ENCODE results near the gene CCDC91. TPM values are rescaled to one million over a fixed set of nuclear protein-coding genes. Genes with fewer than 3 reads are reported as not detected.

The CCDC91 gene
- total and polyA plus RNA-seq, 2 donors = 34.7 to 60.2 TPM

GRCh38 chr12:28582672-28583376, 392.6 kb downstream of the CCDC91 start:
- no peak overlapping the region for H3K4me3 ChIP-seq (ENCODE audit: low read length in 2 of 2)
- peaks cover 2 to 3% of the 10 kb centered on the region in 2 donors for H3K4me1 ChIP-seq (ENCODE audit: control insufficient read depth in 2 of 2, insufficient read depth in 2 of 2, low read length in 2 of 2)
- no peaks in the 10 kb centered on the region for H3K36me3 ChIP-seq (ENCODE audit: control insufficient read depth in 2 of 2, insufficient read depth in 2 of 2, low read length in 1 of 2)
- H3K27me3 ChIP-seq (ENCODE audit: control insufficient read depth in 2 of 2, insufficient read depth in 1 of 2, low read length in 1 of 2) = no peaks in the 10 kb centered on the region
- H3K9me3 ChIP-seq (ENCODE audit: control insufficient read depth in 2 of 2, insufficient read depth in 1 of 2, low read length in 1 of 2) = no peaks in the 10 kb centered on the region
- H3K27ac ChIP-seq (ENCODE audit: low read depth in 1 of 2, low read length in 1 of 2) = no peak overlapping the region
- no peak for DNase-seq (ENCODE audit: low read depth in 6 of 9, low spot score in 9 of 9)
- 98% methylated on average over 6 of the region's 6 CpGs for WGBS

- WGBS = 40% methylated on average over 5 of the region's 5 CpGs
- Histone ChIP-seq H3K27ac (ENCODE audit: low read depth in 1 of 2, low read length in 1 of 2) (no peak overlapping the region), H3K27me3 (ENCODE audit: control insufficient read depth in 2 of 2, insufficient read depth in 1 of 2, low read length in 1 of 2) (no peaks in the 10 kb centered on the region), H3K9me3 (ENCODE audit: control insufficient read depth in 2 of 2, insufficient read depth in 1 of 2, low read length in 1 of 2) (no peaks in the 10 kb centered on the region), H3K4me1 (ENCODE audit: control insufficient read depth in 2 of 2, insufficient read depth in 2 of 2, low read length in 2 of 2) (peaks cover 2 to 3% of the 10 kb centered on the region in 2 donors), H3K4me3 (ENCODE audit: low read length in 2 of 2) (no peak overlapping the region), H3K36me3 (ENCODE audit: control insufficient read depth in 2 of 2, insufficient read depth in 2 of 2, low read length in 1 of 2) (no peaks in the 10 kb centered on the region)
- peak in 1 of 9 donors; percentile 18 for DNase-seq (ENCODE audit: low read depth in 6 of 9, low spot score in 9 of 9)
Observed at GRCh38 chr12:28583701-28584261, 393.5 kb downstream of the CCDC91 start.

- Histone ChIP-seq H3K9me3 (ENCODE audit: control insufficient read depth in 2 of 2, insufficient read depth in 1 of 2, low read length in 1 of 2) (no peaks in the 10 kb centered on the region), H3K36me3 (ENCODE audit: control insufficient read depth in 2 of 2, insufficient read depth in 2 of 2, low read length in 1 of 2) (no peaks in the 10 kb centered on the region), H3K27ac (ENCODE audit: low read depth in 1 of 2, low read length in 1 of 2) (no peak overlapping the region), H3K4me1 (ENCODE audit: control insufficient read depth in 2 of 2, insufficient read depth in 2 of 2, low read length in 2 of 2) (peaks cover 2 to 3% of the 10 kb centered on the region in 2 donors), H3K4me3 (ENCODE audit: low read length in 2 of 2) (no peak overlapping the region), H3K27me3 (ENCODE audit: control insufficient read depth in 2 of 2, insufficient read depth in 1 of 2, low read length in 1 of 2) (no peaks in the 10 kb centered on the region)
- WGBS = 65% methylated on average over 5 of the region's 5 CpGs
- no peak for DNase-seq (ENCODE audit: low read depth in 6 of 9, low spot score in 9 of 9)
Observed at GRCh38 chr12:28585146-28585545, 394.9 kb downstream of the CCDC91 start.

GRCh38 chr12:28586481-28586880, 396.2 kb downstream of the CCDC91 start:
- no peak overlapping the region for H3K4me3 ChIP-seq (ENCODE audit: low read length in 2 of 2)
- no peaks in the 10 kb centered on the region for H3K36me3 ChIP-seq (ENCODE audit: control insufficient read depth in 2 of 2, insufficient read depth in 2 of 2, low read length in 1 of 2)
- WGBS = 95% methylated on average over 3 of the region's 3 CpGs
- no peaks in the 10 kb centered on the region for H3K9me3 ChIP-seq (ENCODE audit: control insufficient read depth in 2 of 2, insufficient read depth in 1 of 2, low read length in 1 of 2)
- no peak overlapping the region for H3K27ac ChIP-seq (ENCODE audit: low read depth in 1 of 2, low read length in 1 of 2)
- peaks cover 2 to 3% of the 10 kb centered on the region in 2 donors for H3K4me1 ChIP-seq (ENCODE audit: control insufficient read depth in 2 of 2, insufficient read depth in 2 of 2, low read length in 2 of 2)
- DNase-seq (ENCODE audit: low read depth in 6 of 9, low spot score in 9 of 9) = no peak
- no peaks in the 10 kb centered on the region for H3K27me3 ChIP-seq (ENCODE audit: control insufficient read depth in 2 of 2, insufficient read depth in 1 of 2, low read length in 1 of 2)

- Histone ChIP-seq H3K27me3 (ENCODE audit: control insufficient read depth in 2 of 2, insufficient read depth in 1 of 2, low read length in 1 of 2) (no peaks in the 10 kb centered on the region), H3K9me3 (ENCODE audit: control insufficient read depth in 2 of 2, insufficient read depth in 1 of 2, low read length in 1 of 2) (no peaks in the 10 kb centered on the region), H3K4me3 (ENCODE audit: low read length in 2 of 2) (no peak overlapping the region), H3K36me3 (ENCODE audit: control insufficient read depth in 2 of 2, insufficient read depth in 2 of 2, low read length in 1 of 2) (no peaks in the 10 kb centered on the region), H3K4me1 (ENCODE audit: control insufficient read depth in 2 of 2, insufficient read depth in 2 of 2, low read length in 2 of 2) (no peaks in the 10 kb centered on the region), H3K27ac (ENCODE audit: low read depth in 1 of 2, low read length in 1 of 2) (no peak overlapping the region)
- no peak for DNase-seq (ENCODE audit: low read depth in 6 of 9, low spot score in 9 of 9)
- WGBS = 90% methylated on average over 1 of the region's 1 CpG
Observed at GRCh38 chr12:28591831-28592230, 401.6 kb downstream of the CCDC91 start.

Other genes starting within 250 kb of the CCDC91 start
- gene PTHLH, start 217.7 kb upstream of the CCDC91 start, total RNA-seq = 0.57 TPM
- gene PTHLH, start 217.7 kb upstream of the CCDC91 start, polyA plus RNA-seq = 0.30 TPM

All from thymus (tissue), 11 donors.